A549 (cell line): ENCODE results near the gene SORCS3.

Experiments
- CTCF ChIP-seq: fragments of >200 bp; sonication (Bioruptor Twin); formaldehyde crosslinking; IDR thresholded peaks from 3 replicates; pipeline ENCODE4 v1.5.1; 2016
- HDAC2 ChIP-seq: fragments of 200-600 bp; sonication (generic); IDR thresholded peaks from 2 replicates; pipeline ENCODE4 v1.6.1; 2016
- JUNB ChIP-seq: fragments of >200 bp; sonication (Bioruptor Twin); formaldehyde crosslinking; IDR thresholded peaks from 2 replicates; pipeline ENCODE4 v1.6.1; 2016
- KDM1A ChIP-seq: fragments of 200-600 bp; sonication (generic); IDR thresholded peaks from 2 replicates; pipeline ENCODE4 v1.6.1; 2016; ENCODE audit warnings: low read depth, mild to moderate bottlenecking
- MAFK ChIP-seq: fragments of 450-650 bp; IDR thresholded peaks from 2 replicates; pipeline ENCODE4 v1.6.1; 2014; ENCODE audit not compliant: partially characterized antibody
- PBX3 ChIP-seq: IDR thresholded peaks from 2 replicates; pipeline ENCODE4 v1.6.1; 2012
- POLR2A ChIP-seq: IDR thresholded peaks from 2 replicates; pipeline ENCODE4 v1.6.1; 2012; ENCODE audit warnings: mild to moderate bottlenecking, low read length
- REST ChIP-seq: fragments of 200-600 bp; sonication (generic); IDR thresholded peaks from 2 replicates; pipeline ENCODE4 v1.6.1; 2016; ENCODE audit warnings: antibody characterized with exemption, mild to moderate bottlenecking, moderate library complexity
- USF2 ChIP-seq: fragments of 450-650 bp; IDR thresholded peaks from 2 replicates; pipeline ENCODE4 v1.6.1; 2014; ENCODE audit warnings: antibody characterized with exemption

- TF ChIP-seq JUNB: no peak
- TF ChIP-seq HDAC2: no peak
- no peak for TF ChIP-seq MAFK
- TF ChIP-seq POLR2A: no peak
- no peak for TF ChIP-seq CTCF
- no peak for TF ChIP-seq REST
- TF ChIP-seq KDM1A: no peak
- TF ChIP-seq PBX3: no peak
- no peak for TF ChIP-seq USF2
Measured at GRCh38 chr10:104807581-104808310, 166.7 kb downstream of the SORCS3 start.
